Hepatocyte (in vitro differentiated cells): ENCODE results near the gene ALDH3A1. TPM values are rescaled to one million over a fixed set of nuclear protein-coding genes. Genes with fewer than 3 reads are reported as not detected.

Experiments used
- DNase-seq: peaks from one replicate; pipeline ENCODE4 v3.0.0-alpha.2; 2016; ENCODE audit warnings: low spot score
- H2AFZ ChIP-seq: fragments of 200-600 bp; sonication (generic); 2 replicates; pipeline ENCODE4 v1.6.0; 2016; ENCODE audit warnings: antibody characterized with exemption, mild to moderate bottlenecking
- H3K27ac ChIP-seq: fragments of 200-600 bp; sonication (generic); 2 replicates; pipeline ENCODE4 v1.5.1; 2016; ENCODE audit warnings: mild to moderate bottlenecking
- H3K27me3 ChIP-seq: fragments of 200-600 bp; sonication (generic); 2 replicates; pipeline ENCODE4 v1.6.1; 2016
- H3K36me3 ChIP-seq: fragments of 200-600 bp; sonication (generic); replicated peaks from 2 replicates; pipeline ENCODE4 v1.5.1; 2016; ENCODE audit warnings: low read depth; ENCODE audit not compliant: insufficient read depth
- H3K4me1 ChIP-seq: fragments of 200-600 bp; sonication (generic); 2 replicates; pipeline ENCODE4 v1.5.1; 2016; ENCODE audit warnings: mild to moderate bottlenecking, moderate library complexity; ENCODE audit not compliant: insufficient read depth
- H3K4me2 ChIP-seq: fragments of 200-600 bp; sonication (generic); 2 replicates; pipeline ENCODE4 v1.6.0; 2016
- H3K4me3 ChIP-seq: fragments of 200-600 bp; sonication (generic); 2 replicates; pipeline ENCODE4 v1.5.1; 2016; ENCODE audit warnings: mild to moderate bottlenecking
- H3K79me2 ChIP-seq: fragments of 200-600 bp; sonication (generic); 2 replicates; pipeline ENCODE4 v1.6.0; 2017; ENCODE audit warnings: mild to moderate bottlenecking
- H3K9me2 ChIP-seq: fragments of 200-600 bp; sonication (generic); replicated peaks from 2 replicates; pipeline ENCODE4 v1.6.0; 2017; ENCODE audit warnings: mild to moderate bottlenecking; ENCODE audit not compliant: insufficient read depth
- H3K9me3 ChIP-seq: fragments of 200-600 bp; sonication (generic); 2 replicates; pipeline ENCODE4 v1.5.1; 2016; ENCODE audit warnings: low read depth, mild to moderate bottlenecking
- H4K20me1 ChIP-seq: fragments of 200-600 bp; sonication (generic); 2 replicates; pipeline ENCODE4 v1.6.0; 2016; ENCODE audit warnings: mild to moderate bottlenecking; ENCODE audit not compliant: insufficient read depth, poor library complexity, severe bottlenecking
- CTCF ChIP-seq: fragments of 200-600 bp; sonication (generic); IDR thresholded peaks from 2 replicates; pipeline ENCODE4 v1.5.1; 2016; ENCODE audit warnings: antibody characterized with exemption, mild to moderate bottlenecking; ENCODE audit not compliant: poor library complexity
- EZH2 ChIP-seq: fragments of 200-600 bp; sonication (generic); IDR thresholded peaks from 2 replicates; pipeline ENCODE4 v1.6.1; 2016; ENCODE audit warnings: antibody characterized with exemption, mild to moderate bottlenecking, borderline replicate concordance
- EZH2phosphoT487 ChIP-seq: fragments of 200-600 bp; sonication (generic); IDR thresholded peaks from one replicate; pipeline ENCODE4 v1.6.1; 2018; ENCODE audit warnings: antibody characterized with exemption, mild to moderate bottlenecking, low read depth, moderate library complexity; ENCODE audit not compliant: unreplicated experiment, severe bottlenecking
- WGBS: methylation state at CpG from one replicate; pipeline ENCODE4 v1.1.6; 2016; ENCODE audit warnings: low lambda C conversion rate; ENCODE audit errors: missing lambda C conversion rate; 5-methylcytosine and 5-hydroxymethylcytosine counted together
- polyA plus RNA-seq: library from polyadenylated mRNA; unstranded; fragments of >200 nt; fragmentation: Nextera tagmentation; extraction: Ambion mirVana; gene quantifications from 2 replicates; pipeline ENCODE4 v1.2.1, GENCODE V29; 2016
- total RNA-seq: library from RNA; depleted of rRNA; stranded (reverse); fragments of >200 nt; gene quantifications from 2 replicates; pipeline ENCODE4 v1.2.3, GENCODE V29; 2014

The ALDH3A1 gene
- total and polyA plus RNA-seq, 2 experiments from 2014 or later: 0.90 to 1.4 TPM

- no peak overlapping the region for H3K4me2 ChIP-seq
- 94% methylated on average over 27 of the region's 27 CpGs for WGBS
Observed at GRCh38 chr17:19714542-19715411, 33.3 kb downstream of the ALDH3A1 start.

GRCh38 chr17:19713901-19714361 lies 34.2 kb downstream of the ALDH3A1 start:
- Histone ChIP-seq H3K4me2 (no peak overlapping the region), H3K79me2 (no peaks in the 10 kb centered on the region), H3K27me3 (no peaks in the 10 kb centered on the region), H3K4me3 (no peak overlapping the region), H3K36me3 (no peaks in the 10 kb centered on the region), H3K4me1 (no peaks in the 10 kb centered on the region), H2AFZ (no peak overlapping the region), H3K9me2 (no peaks in the 10 kb centered on the region), H3K9me3 (no peaks in the 10 kb centered on the region), H4K20me1 (no peaks in the 10 kb centered on the region), H3K27ac (no peak overlapping the region)
- WGBS: 97% methylated on average over 28 of the region's 28 CpGs
- DNase-seq: no peak
- TF ChIP-seq CTCF: no peak
- TF ChIP-seq EZH2: no peak

More at GRCh38 chr17:19714542-19715411, 33.3 kb downstream of the ALDH3A1 start:
- Histone ChIP-seq H3K36me3 (no peaks in the 10 kb centered on the region), H3K9me2 (no peaks in the 10 kb centered on the region), H3K4me1 (no peaks in the 10 kb centered on the region), H3K79me2 (no peaks in the 10 kb centered on the region), H2AFZ (no peak overlapping the region), H4K20me1 (no peaks in the 10 kb centered on the region), H3K9me3 (no peaks in the 10 kb centered on the region), H3K27ac (no peak overlapping the region), H3K4me3 (no peak overlapping the region), H3K27me3 (no peaks in the 10 kb centered on the region)
- no peak for DNase-seq
- TF ChIP-seq EZH2 (no peak), EZH2phosphoT487 (no peak), CTCF (no peak)

- no peak for TF ChIP-seq EZH2
- TF ChIP-seq CTCF: no peak
- no peak overlapping the region for H3K4me3 ChIP-seq
- no peaks in the 10 kb centered on the region for H4K20me1 ChIP-seq
- H3K27ac ChIP-seq: no peak overlapping the region
- H3K79me2 ChIP-seq: no peaks in the 10 kb centered on the region
- 84% methylated on average over 14 of the region's 16 CpGs for WGBS
- no peaks in the 10 kb centered on the region for H3K4me1 ChIP-seq
- H3K9me3 ChIP-seq: no peaks in the 10 kb centered on the region
- no peaks in the 10 kb centered on the region for H3K36me3 ChIP-seq
- no peaks in the 10 kb centered on the region for H3K27me3 ChIP-seq
- DNase-seq: no peak
- no peaks in the 10 kb centered on the region for H3K9me2 ChIP-seq
- no peak overlapping the region for H2AFZ ChIP-seq
- H3K4me2 ChIP-seq: no peak overlapping the region
Observed at GRCh38 chr17:19713462-19713861, 34.6 kb downstream of the ALDH3A1 start.
